ENCODE data around the gene CDK5R2.
"Not testable (repeated sequence)": the region's sequence is repeated elsewhere in the genome, so short reads cannot be mapped to it uniquely, and the experiment has no call there.

CDK5R2 gene

DNA sequence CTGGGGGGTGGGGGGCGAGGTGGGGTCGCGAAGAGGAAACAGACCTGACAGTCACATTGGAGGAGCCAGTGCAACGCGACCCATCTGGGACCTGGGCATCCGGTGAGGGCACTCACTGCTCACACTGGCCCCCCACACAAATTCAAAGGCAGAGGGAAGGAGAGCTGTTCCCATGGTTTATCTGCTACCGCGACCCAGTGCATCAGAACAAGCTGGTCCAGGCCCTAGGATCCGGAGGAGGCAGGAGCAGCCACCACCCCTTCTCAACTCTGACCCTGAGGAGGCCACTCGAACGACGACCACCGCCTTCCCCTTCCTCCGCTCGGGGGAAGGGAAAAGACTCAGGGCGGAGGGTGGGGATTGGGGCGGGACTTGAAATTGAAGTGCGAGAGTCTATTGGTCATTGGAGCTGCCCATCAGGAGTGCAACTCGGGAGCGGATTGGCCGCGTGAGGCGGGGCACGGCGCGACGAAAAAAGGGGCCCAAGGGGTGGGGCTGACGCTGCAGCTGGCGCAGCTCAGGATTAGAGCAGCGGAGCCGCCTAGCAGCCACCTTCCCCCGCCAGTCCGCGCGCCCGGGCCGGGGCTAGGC, at the start of gene CDK5R2:
TSS of gene CDK5R2 (plus strand) at position 526 of the 591 bp plus-strand sequence. CDS start 155 bp downstream, outside the sequence.
- peak in 56 of 58 donors; percentile 21 to 95 (median 74) for DNase-seq

DNA sequence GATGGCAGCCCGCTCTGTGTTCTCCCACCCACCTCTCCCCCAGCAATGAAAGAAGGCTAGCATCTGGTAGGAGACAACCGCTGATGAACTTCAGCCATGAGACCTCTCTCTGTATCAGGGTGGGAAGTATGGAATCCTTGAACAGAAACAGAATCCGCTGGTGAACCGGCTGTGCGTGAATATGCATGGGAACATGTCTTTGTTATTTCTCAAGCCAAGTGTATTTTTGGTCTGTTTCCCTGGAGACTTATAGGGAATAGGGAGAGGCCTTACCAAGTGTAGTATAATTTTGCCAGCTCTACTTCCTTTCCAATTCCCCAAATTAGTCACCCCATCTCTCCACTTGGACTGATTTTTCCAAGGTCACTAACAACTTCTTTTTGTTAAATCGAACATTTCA, 48.7 kb upstream of the CDK5R2 start:
- peak in 6 of 58 donors; percentile 8 to 43 (median 20) for DNase-seq

DNA sequence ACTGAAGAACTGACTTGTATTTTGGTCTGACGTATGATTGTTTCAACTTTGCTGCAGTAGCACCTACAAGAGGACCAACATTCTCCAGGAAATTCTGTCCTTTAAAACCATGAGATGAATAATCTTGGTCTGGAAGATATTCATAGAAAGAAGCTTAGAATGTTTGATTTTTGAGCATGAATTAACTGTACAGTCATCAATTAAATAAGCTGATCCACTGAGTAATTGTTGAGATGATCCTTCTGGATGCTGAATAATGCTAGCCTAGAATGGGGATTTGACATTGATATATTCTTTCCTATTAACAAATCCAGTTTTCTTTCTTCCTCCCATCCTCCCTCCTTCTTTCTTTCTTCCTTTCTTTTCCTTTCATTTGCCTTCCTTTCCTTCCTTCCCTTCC, 39.0 kb upstream of the CDK5R2 start:
- no peak for DNase-seq

DNA sequence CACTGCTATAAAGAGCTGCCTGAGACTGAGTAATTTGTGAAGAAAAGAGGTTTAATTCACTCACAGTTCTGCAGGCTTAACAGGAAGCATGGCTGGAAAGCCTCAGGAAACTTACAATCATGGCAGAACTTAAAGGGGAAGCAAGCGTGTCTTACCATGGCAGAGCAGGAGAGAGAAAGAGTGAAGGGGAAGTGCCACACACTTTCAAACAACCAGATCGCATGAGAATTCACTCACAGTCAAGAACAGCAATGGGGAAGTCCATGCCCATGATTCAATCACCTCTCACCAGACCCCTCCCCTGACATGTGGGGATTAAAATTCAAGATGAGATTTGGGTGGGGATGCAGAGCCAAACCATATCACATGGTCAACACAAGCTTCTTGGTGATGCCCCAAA, 34.7 kb upstream of the CDK5R2 start:
- no peak for DNase-seq

DNA sequence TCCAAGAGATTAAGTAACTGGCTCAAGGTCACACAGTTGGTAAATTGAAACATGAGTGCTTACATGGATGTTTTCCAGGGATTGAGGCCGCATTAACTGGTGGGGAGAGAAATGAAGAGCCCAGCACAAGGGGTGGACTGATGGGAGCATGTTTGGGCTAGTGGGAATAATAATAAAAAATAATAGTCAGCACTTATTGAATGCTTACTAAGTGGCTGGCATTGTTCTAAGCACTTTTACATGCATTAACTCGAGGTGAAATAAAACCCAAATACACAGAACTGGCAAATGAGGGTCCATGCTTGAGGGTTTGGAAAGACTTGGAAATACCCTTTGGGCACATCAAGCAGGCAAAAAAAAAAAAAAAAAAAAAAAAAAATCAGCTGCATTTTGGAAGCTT, 34.0 kb upstream of the CDK5R2 start:
- DNase-seq: no peak

DNA sequence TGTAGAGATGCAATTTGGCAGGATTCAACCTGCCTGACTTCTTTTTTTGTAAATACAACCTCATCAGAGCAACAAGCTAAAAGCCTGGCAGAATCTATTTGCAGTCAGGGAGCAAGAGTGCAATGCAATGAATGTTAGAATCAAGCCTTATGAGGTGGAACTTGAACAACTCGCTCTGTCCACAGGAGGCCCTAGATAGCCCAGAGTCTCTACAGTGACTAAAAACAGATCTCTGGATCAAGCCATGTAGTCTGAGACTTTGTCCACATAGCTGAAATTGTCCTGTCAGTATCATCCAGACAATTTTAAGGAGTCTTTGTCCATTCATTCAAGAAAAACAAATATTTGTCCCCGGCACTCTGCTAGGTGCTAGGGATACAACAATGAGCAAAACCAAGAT, 32.0 kb upstream of the CDK5R2 start:
- no peak for DNase-seq

DNA sequence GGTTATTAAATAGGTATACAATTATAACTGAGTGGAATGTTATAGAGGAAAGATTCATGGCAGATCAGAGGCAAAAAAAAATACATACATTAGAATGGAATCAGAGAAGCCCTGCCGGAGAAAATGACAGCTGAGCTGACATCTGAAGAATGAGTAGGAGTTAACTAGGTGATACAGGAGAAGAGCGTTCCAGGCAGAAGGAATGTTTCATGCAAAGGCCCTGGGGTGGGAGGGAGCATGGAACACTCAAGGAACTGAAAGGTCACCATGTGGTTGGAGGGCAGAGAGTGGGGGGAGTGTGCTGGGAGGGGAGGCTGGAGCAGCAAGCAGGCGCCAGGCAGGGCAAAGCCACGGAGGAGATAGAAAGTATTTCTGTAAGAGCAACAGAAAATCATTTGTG, 31.6 kb upstream of the CDK5R2 start:
- DNase-seq: no peak

DNA sequence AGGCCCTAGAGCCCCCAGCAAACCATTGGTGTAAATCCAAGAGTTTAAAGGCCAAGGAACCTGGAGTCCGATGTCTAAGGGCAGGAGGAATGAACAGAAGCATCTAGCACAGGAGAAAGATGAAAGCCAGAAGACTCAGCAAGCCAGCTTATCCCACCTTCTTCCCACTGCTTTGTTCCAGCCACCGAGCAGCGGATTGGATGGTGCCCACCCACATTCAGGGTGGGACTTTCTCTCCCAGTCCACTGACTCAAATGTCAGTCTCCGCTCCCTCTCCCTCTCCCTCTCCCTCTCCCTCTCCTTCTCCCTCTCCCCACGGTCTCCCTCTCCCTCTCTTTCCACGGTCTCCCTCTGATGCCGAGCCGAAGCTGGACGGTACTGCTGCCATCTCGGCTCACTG, 29.0 kb upstream of the CDK5R2 start:
- DNase-seq: peak in 8 of 58 donors; percentile 5 to 46 (median 24)

DNA sequence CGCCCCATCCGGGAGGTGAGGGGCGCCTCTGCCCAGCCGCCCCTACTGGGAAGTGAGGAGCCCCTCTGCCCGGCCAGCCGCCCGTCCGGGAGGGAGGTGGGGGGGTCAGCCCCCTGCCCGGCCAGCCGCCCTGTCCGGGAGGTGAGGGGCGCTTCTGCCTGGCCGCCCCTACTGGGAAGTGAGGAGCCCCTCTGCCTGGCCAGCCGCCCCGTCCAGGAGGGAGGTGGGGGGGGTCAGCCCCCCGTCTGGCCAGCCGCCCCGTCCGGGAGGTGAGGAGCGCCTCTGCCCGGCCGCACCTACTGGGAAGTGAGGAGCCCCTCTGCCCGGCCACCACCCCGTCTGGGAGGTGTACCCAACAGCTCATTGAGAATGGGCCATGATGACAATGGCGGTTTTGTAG, 27.7 kb upstream of the CDK5R2 start:
- DNase-seq: not testable (repeated sequence)

DNA sequence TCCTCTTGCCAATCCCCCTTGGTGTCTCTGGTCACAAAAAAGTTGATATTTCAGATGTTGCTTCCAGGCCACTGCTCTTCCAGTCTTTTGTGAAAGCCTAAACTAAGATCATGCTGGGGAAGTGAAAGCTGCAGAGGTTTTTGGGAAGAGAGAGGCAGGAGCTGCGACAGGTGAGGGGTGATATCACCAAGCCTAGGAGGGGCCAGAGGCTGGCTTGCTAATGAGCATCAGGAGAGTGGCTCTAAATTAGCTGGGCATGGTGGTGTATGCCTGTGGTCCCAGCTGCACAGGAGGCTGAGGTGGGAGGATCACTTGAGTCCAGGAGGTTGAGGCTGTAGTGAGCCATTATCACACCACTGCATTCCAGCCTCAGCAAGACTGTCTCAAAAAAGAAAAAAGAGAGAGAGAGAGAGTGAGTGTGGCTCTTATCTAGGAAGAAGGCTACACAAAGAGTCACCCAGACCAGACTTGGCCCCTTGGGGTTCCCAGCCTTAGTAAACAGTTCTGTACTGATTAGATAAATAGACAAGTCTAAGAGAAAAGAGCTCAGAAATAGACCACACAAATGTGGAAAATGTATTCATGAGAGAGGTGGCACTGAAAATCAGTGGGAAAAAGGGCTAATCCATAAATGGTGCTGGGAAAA, 14.6 kb upstream of the CDK5R2 start:
- no peak for DNase-seq

DNA sequence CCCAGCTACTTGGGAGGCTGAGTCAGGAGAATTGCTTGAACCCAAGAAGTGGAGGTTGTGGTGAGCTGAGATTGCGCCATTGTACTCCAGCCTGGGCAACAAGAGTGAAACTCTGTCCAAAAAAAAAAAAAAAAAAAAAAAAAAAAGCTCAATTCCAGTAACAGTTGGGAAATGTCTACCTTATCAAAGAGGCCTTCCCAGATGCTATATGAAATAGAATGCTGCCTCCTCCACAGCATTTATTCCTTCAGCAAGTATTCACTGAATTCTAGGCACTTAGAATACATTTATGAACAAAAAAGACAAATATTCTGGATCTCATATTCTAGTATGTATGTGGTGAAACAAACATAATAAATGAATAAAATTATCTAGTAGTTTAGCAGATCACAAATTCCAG, 12.8 kb upstream of the CDK5R2 start:
- DNase-seq: no peak

DNA sequence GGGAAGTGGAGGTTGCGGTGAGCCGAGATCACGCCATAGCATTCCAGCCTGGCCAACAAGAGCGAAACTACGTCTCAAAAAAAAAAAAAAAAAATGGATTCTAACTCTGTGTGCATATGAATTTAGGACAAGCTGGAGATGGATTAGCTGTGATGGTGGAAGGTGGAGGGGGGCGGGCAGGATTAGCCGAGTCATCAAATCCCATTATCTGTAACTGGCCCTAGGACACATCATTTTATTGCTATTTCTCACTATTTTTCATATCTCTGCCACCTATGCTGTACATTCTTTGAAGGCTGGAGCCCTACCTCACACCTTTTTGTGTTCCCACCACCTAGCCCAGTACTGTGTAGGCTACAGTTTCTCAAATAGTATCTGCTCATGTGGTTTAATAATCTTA, 7.3 kb upstream of the CDK5R2 start:
- DNase-seq: no peak

DNA sequence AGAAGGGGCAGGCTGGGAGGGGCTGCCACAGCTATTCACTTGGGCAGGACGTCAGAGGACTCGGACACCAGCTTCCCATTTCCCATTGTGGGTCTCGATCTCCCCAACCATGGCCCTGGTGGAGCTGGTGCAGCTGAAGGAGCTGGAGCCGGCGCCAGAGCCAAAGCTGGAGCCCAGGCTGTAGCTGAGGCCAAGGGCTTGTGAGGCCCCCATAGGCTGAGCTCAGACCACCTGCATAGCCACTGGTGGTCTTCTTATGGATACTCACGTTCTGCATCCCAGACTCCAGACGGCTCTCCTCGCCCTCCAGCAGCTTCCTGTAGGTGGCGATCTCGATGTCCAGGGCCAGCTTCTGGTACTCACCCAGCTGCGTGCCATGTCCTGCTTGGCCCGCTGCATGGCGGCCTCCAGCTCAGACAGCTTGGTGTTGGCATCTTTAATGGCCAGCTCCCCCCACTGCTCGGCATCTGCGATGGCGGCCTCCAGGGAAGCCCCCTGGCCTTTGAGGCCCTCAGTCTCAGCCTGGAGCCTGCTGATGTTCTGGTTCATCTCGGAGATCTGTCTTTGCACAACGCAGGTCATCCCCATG, 6.0 kb upstream of the CDK5R2 start:
- no peak for DNase-seq

DNA sequence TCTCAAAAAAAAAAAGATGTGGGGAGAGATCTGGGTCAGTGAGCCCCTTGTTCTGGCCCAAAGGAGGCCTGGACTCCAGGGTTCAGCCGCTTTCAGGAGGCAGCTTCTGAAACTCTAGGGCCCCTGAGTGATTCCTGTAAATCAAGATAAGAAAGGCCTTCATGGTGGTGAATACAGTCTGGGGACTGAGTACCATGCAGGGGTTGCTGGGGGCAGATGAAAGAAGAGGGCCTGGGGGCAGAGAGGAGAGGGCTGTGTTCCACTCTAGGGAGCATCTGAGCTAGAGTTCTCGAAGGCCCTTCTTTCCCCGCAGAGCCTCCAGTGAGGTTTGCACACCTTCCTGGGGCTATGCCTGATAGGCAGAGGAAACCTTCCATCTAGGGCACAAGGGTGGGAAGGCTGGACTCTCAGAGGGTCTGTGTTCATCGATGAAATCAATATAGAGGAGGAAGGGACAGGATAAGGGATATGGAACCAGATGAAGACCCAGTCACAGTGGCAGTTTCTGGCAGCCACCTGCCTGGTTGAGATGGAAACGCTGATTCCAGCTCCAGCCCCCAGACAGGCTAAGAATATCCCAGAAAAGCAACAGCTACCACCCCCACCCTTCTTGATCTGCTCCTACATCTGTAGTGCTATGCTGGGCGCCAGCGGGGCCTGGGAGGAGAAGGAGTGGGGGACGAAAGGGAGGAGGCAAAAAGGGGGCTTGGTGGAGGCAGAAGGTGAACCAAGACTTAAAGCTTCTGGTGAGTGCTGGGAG, 4.7 kb upstream of the CDK5R2 start:
- peak in 39 of 58 donors; percentile 7 to 83 (median 49) for DNase-seq

DNA sequence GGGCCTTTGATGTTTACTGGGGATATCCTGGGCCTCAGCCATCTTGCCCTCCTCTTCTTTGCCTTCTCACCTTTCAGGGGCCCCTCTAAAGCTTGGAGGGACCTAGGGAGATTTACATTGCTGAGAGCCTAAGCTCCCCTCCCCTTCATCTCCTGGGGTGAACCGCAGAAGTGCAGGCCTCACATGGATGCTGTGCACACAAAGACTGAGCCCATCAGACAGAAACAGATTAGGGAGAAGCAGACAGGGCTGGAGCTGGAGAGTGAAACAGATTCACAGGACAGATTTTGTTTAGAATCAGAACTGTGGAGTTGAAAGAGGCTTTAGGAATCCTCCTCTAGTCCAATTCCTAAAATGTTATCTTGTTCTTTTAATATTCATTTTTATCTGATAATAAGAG, 3.4 kb upstream of the CDK5R2 start:
- DNase-seq: no peak

DNA sequence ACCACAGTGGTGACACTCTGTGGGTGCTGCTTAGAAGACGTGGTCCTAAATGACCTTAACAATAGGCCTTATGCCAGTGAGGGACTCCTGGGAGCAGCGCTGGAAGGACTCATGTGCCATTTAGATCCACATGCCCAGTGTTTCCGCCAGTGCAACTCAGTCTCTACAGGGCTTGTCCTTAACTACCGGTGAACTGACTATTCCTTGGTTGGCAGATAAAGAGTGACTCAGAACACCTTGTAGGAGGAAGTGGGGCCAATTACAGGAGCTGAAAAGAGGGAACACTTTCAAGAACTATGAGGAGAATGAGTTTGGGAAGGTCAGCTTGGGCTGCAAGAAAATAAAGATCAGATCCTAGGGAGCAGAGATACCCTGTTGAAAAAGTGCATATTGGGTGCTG, 1.8 kb upstream of the CDK5R2 start:
- DNase-seq: no peak

DNA sequence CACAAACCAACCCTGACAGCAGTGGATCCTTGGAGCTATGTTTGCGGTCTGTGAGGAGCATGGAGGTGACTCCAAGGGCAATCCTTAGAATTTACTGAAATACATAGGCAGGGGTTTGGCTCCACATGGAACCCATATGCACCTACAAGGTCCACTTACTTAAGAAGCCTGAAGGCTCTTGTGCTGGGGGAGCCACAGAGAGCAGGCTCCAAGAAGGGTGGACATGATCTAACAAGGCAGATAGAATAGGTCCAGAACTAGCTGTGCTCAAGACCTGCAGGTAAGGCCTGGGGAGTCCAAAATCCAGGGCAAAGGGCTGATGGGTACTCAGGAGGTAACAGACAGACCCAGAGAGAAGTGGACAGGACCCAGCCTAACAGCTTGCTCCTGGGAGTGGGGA, 1.2 kb upstream of the CDK5R2 start:
- DNase-seq: no peak

DNA sequence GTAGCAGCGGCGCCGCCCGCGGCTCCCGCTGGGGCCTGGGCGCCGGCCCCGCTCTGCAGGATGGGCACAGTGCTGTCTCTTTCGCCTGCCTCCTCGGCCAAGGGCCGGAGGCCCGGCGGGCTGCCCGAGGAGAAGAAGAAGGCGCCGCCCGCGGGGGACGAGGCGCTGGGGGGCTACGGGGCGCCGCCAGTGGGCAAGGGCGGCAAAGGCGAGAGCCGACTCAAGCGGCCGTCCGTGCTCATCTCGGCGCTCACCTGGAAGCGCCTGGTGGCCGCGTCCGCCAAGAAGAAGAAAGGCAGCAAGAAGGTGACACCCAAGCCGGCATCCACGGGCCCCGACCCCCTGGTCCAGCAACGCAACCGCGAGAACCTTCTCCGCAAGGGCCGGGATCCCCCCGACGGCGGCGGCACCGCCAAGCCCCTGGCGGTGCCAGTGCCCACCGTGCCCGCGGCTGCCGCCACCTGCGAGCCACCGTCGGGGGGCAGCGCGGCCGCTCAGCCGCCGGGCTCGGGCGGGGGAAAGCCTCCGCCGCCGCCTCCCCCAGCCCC, 369 bp downstream of the CDK5R2 start:
- no peak for DNase-seq

DNA sequence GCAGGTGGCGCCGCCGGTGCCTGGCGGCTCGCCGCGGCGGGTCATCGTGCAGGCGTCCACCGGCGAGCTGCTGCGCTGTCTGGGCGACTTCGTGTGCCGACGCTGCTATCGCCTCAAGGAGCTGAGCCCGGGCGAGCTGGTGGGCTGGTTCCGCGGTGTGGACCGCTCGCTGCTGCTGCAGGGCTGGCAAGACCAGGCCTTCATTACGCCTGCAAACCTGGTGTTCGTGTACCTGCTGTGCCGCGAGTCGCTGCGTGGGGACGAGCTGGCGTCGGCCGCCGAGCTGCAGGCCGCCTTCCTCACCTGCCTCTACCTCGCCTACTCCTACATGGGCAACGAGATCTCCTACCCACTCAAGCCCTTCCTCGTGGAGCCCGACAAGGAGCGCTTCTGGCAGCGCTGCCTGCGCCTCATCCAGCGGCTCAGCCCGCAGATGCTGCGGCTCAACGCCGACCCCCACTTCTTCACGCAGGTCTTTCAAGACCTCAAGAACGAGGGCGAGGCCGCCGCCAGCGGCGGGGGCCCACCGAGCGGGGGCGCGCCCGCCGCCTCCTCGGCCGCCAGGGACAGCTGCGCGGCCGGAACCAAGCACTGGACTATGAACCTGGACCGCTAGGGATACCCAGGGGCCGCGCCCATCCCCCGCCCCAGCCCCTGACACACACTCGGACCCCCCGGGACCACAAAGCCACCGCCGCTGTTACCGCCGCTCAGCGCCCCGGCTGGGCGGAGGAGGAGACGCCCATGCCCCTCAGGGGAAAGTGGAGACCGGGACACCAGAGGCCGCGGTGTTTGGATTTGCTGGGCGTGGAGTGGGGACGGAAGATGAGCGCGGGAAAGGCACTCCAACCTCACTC, 1.1 kb downstream of the CDK5R2 start:
- no peak for DNase-seq

DNA sequence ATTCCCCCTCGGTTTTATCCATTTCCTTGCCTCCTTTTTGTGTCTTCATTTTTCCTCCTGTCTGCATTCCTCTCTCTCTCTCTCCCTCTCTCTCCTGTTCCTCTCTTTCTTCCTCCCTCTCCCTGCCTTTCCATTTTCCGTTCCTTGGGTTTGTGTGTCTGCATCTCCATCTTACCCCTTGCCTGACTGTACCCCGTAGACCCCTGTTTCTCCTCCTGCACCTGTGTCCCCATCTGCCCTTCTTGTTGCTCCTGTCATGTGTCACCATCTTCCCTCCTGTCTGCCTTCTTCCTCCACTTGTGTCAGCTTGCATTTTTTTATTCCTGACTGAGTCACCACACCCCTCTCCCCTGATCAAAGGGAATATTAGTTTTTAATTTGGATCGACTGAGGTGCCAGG, 1.8 kb downstream of the CDK5R2 start:
- no peak for DNase-seq
